IMR-90 (cell line): ENCODE data around the gene IMPG1. TPM values are rescaled to one million over a fixed set of nuclear protein-coding genes. Genes with fewer than 3 reads are reported as not detected.

Experiments used
- ATAC-seq: fragments of 200-7000 bp; cut with Tn5 transposase; 2 replicates; pipeline ENCODE4 v1.9.1; 2020; ENCODE audit warnings: low read depth, mild to moderate bottlenecking, moderate library complexity
- BruUV-seq: library from RNA; stranded (reverse); fragments of 400-500 nt; replicated peaks from 2 replicates; lab custom pipeline; 2021; lab: Mats Ljungman, UMichigan
- CTCF ChIA-PET: fragments of 300-600 bp; formaldehyde crosslinking; extraction: SDS; loops from one replicate; lab custom pipeline; 2021; ENCODE audit warnings: antibody characterized with exemption; lab: Yijun Ruan, JAX
- POLR2A ChIA-PET: fragments of 300-600 bp; sonication (Branson Sonifier 250); formaldehyde crosslinking; loops from one replicate; lab custom pipeline; 2022; ENCODE audit warnings: antibody characterized with exemption; ENCODE audit not compliant: unreplicated experiment; lab: Charles Lee
- DNase-seq: peaks from one replicate; pipeline ENCODE4 v3.0.0; 2013
- H2AFZ ChIP-seq: replicated peaks from 2 replicates; pipeline ENCODE3; 2013; ENCODE audit warnings: low read length, mild to moderate bottlenecking; ENCODE audit not compliant: poor library complexity
- H2AK5ac ChIP-seq: 2 replicates; pipeline ENCODE4 v1.6.1; 2013; ENCODE audit warnings: low read depth, low read length, inconsistent platforms
- H2AK9ac ChIP-seq: replicated peaks from 2 replicates; pipeline ENCODE3; 2013; ENCODE audit warnings: mild to moderate bottlenecking, low read depth, low read length, moderate library complexity; ENCODE audit not compliant: poor library complexity
- H2BK120ac ChIP-seq: 2 replicates; pipeline ENCODE4 v1.6.1; 2013; ENCODE audit warnings: low read depth, low read length, inconsistent platforms
- H2BK15ac ChIP-seq: 3 replicates; pipeline ENCODE4 v1.6.1; 2013; ENCODE audit warnings: low read depth, low read length, inconsistent platforms
- H2BK20ac ChIP-seq: 2 replicates; pipeline ENCODE4 v1.6.1; 2013; ENCODE audit warnings: low read depth, mild to moderate bottlenecking, inconsistent platforms, low read length, moderate library complexity
- H2BK5ac ChIP-seq: 2 replicates; pipeline ENCODE4 v1.6.1; 2013; ENCODE audit warnings: mild to moderate bottlenecking, low read depth, low read length, inconsistent platforms; ENCODE audit not compliant: poor library complexity, severe bottlenecking
- H3K14ac ChIP-seq: replicated peaks from 2 replicates; pipeline ENCODE4 v1.6.1; 2013; ENCODE audit warnings: low read depth, low read length, inconsistent platforms
- H3K18ac ChIP-seq: 2 replicates; pipeline ENCODE4 v1.6.1; 2013; ENCODE audit warnings: low read depth, low read length, control low read depth
- H3K23ac ChIP-seq: 2 replicates; pipeline ENCODE4 v1.6.1; 2013; ENCODE audit warnings: low read depth, low read length, inconsistent platforms
- H3K27ac ChIP-seq: 2 replicates; pipeline ENCODE4 v1.5.1; 2013; ENCODE audit warnings: mild to moderate bottlenecking, control low read depth, low read length; ENCODE audit not compliant: insufficient read depth
- H3K27me3 ChIP-seq: 2 replicates; pipeline ENCODE4 v1.6.1; 2013; ENCODE audit warnings: low read length; ENCODE audit not compliant: control insufficient read depth, insufficient read depth
- H3K36me3 ChIP-seq: 2 replicates; pipeline ENCODE4 v1.6.1; 2013; ENCODE audit warnings: low read length, mixed read lengths; ENCODE audit not compliant: control insufficient read depth, insufficient read depth
- H3K4ac ChIP-seq: 2 replicates; pipeline ENCODE4 v1.6.1; 2013; ENCODE audit warnings: low read depth, low read length, inconsistent platforms
- H3K4me1 ChIP-seq: 2 replicates; pipeline ENCODE4 v1.6.1; 2013; ENCODE audit warnings: low read length, mixed read lengths; ENCODE audit not compliant: control insufficient read depth, insufficient read depth
- H3K4me2 ChIP-seq: 2 replicates; pipeline ENCODE4 v1.6.1; 2013; ENCODE audit warnings: low read depth, mild to moderate bottlenecking, control low read depth, low read length, moderate library complexity
- H3K4me3 ChIP-seq: 2 replicates; pipeline ENCODE4 v1.5.1; 2013; ENCODE audit warnings: low read depth, mild to moderate bottlenecking, control low read depth, low read length, moderate library complexity; ENCODE audit not compliant: insufficient read depth
- H3K56ac ChIP-seq: 2 replicates; pipeline ENCODE4 v1.6.1; 2013; ENCODE audit warnings: low read length, inconsistent platforms; ENCODE audit not compliant: insufficient read depth; ENCODE audit errors: extremely low read depth
- H3K79me1 ChIP-seq, 2 experiments: 2 replicates each; pipeline ENCODE4 v1.6.1; 2013; ENCODE audit warnings: low read length in 2 of 2, inconsistent platforms in 1 of 2, low read depth in 1 of 2
- H3K9ac ChIP-seq: 2 replicates; pipeline ENCODE4 v1.6.1; 2013; ENCODE audit warnings: low read depth, low read length, control low read depth
- H3K9me1 ChIP-seq: 2 replicates; pipeline ENCODE4 v1.6.1; 2013; ENCODE audit warnings: low read length, inconsistent platforms; ENCODE audit not compliant: insufficient read depth
- H3K9me3 ChIP-seq: 2 replicates; pipeline ENCODE4 v1.6.1; 2013; ENCODE audit warnings: low read length; ENCODE audit not compliant: control insufficient read depth, insufficient read depth
- H4K20me1 ChIP-seq: 2 replicates; pipeline ENCODE4 v1.6.1; 2013; ENCODE audit warnings: low read length, inconsistent platforms; ENCODE audit not compliant: insufficient read depth
- H4K5ac ChIP-seq: 2 replicates; pipeline ENCODE4 v1.6.1; 2013; ENCODE audit warnings: mild to moderate bottlenecking, low read depth, low read length, control low read depth
- H4K8ac ChIP-seq, 2 experiments: 2 replicates each; pipeline ENCODE4 v1.6.1; 2013; ENCODE audit warnings: low read depth in 2 of 2, low read length in 2 of 2, control low read depth in 1 of 2, inconsistent platforms in 1 of 2
- H4K91ac ChIP-seq: 2 replicates; pipeline ENCODE4 v1.6.1; 2013; ENCODE audit warnings: low read depth, low read length, inconsistent platforms; ENCODE audit not compliant: insufficient read depth
- BHLHE40 ChIP-seq: fragments of 150-350 bp; IDR thresholded peaks from 2 replicates; pipeline ENCODE4 v1.6.1; 2016; ENCODE audit warnings: mild to moderate bottlenecking, low read depth, low read length
- CEBPB ChIP-seq: IDR thresholded peaks from 2 replicates; pipeline ENCODE4 v1.6.1; 2012; ENCODE audit warnings: low read depth, low read length, improper control_type of control experiment
- CHD1 ChIP-seq: IDR thresholded peaks from 2 replicates; pipeline ENCODE4 v1.6.1; 2012; ENCODE audit warnings: low read depth, low read length, improper control_type of control experiment
- FOS ChIP-seq: fragments of 150-350 bp; IDR thresholded peaks from 2 replicates; pipeline ENCODE4 v1.6.1; 2016; ENCODE audit warnings: low read depth, low read length
- MAFK ChIP-seq: IDR thresholded peaks from 2 replicates; pipeline ENCODE4 v1.6.1; 2012; ENCODE audit warnings: low read depth, low read length, improper control_type of control experiment
- MAZ ChIP-seq: IDR thresholded peaks from 2 replicates; pipeline ENCODE4 v1.6.1; 2012; ENCODE audit warnings: low read depth, mild to moderate bottlenecking, low read length, improper control_type of control experiment, moderate library complexity, borderline replicate concordance
- MXI1 ChIP-seq: IDR thresholded peaks from 2 replicates; pipeline ENCODE4 v1.6.1; 2012; ENCODE audit warnings: low read depth, mild to moderate bottlenecking, low read length, moderate library complexity, borderline replicate concordance
- NFE2L2 ChIP-seq: fragments of 150-350 bp; IDR thresholded peaks from 2 replicates; pipeline ENCODE4 v1.6.1; 2016; ENCODE audit warnings: low read depth, mild to moderate bottlenecking, low read length
- POLR2A ChIP-seq: IDR thresholded peaks from 2 replicates; pipeline ENCODE4 v1.6.1; 2012; ENCODE audit warnings: mild to moderate bottlenecking, low read depth, low read length
- RCOR1 ChIP-seq: IDR thresholded peaks from 2 replicates; pipeline ENCODE4 v1.6.1; 2012; ENCODE audit warnings: mild to moderate bottlenecking, low read length, improper control_type of control experiment; ENCODE audit not compliant: insufficient replicate concordance
- RFX5 ChIP-seq: IDR thresholded peaks from 2 replicates; pipeline ENCODE4 v1.8.0; 2012; ENCODE audit warnings: low read depth, mild to moderate bottlenecking, low read length, moderate library complexity
- SMC3 ChIP-seq: fragments of 150-350 bp; IDR thresholded peaks from 2 replicates; pipeline ENCODE4 v1.6.1; 2016; ENCODE audit warnings: low read depth, mild to moderate bottlenecking, antibody characterized with exemption, low read length, moderate library complexity
- dilution Hi-C: fragments of 300-500 bp; cut with HindIII; formaldehyde crosslinking; loops from one replicate; pipeline ENCODE4 v1.14.3; 2018; ENCODE audit warnings: low sequenced_read_pairs; ENCODE audit not compliant: unreplicated experiment
- in situ Hi-C: fragments of 300-500 bp; cut with MboI; formaldehyde crosslinking; loops from 3 replicates; pipeline ENCODE4 v1.14.3; 2019; ENCODE audit warnings: low sequenced_read_pairs, inconsistent platforms, mixed read lengths
- intact Hi-C: fragments of 100-400 bp; cut with micrococcal nuclease; formaldehyde crosslinking; loops from 2 replicates; pipeline ENCODE4 v1.10.0; 2022
- polyA plus RNA-seq, 3 experiments: library from polyadenylated mRNA; depleted of rRNA; stranded (reverse); fragments of >200 nt; gene quantifications; 2 replicates each; pipeline ENCODE4 v1.2.3, GENCODE V29; 2012; ENCODE audit warnings: low replicate concordance in 1 of 3
- total RNA-seq: library from RNA; depleted of rRNA; stranded (reverse); fragments of >200 nt; gene quantifications from 2 replicates; pipeline ENCODE4 v1.2.3, GENCODE V29; 2012
- TF ChIP-seq, protein P1 (sequence below): fragments of 150-350 bp; IDR thresholded peaks from 2 replicates; pipeline ENCODE4 v1.6.1; 2017; ENCODE audit warnings: mild to moderate bottlenecking, antibody characterized with exemption, low read length, low read depth
- TF ChIP-seq, protein P2 (sequence below): conservative IDR thresholded peaks from 2 replicates; pipeline ENCODE4 v1.5.1; 2012; ENCODE audit warnings: mild to moderate bottlenecking, low read depth, low read length, improper control_type of control experiment
- TF ChIP-seq, protein P3 (sequence below): fragments of 150-350 bp; IDR thresholded peaks from 2 replicates; pipeline ENCODE4 v1.6.1; 2016; ENCODE audit warnings: low read depth, mild to moderate bottlenecking, low read length, moderate library complexity, borderline replicate concordance

Gene IMPG1
- total and polyA plus RNA-seq, 2 of the 4 experiments (the other 2 are of a cell fraction): not detected

GRCh38 chr6:75968143-75968542, 104.3 kb downstream of the IMPG1 start:
- Histone ChIP-seq H3K14ac (no peak overlapping the region), H2AK9ac (no peak overlapping the region), H4K5ac (no peak overlapping the region), H3K36me3 (no peaks in the 10 kb centered on the region), H4K8ac (no peak overlapping the region), H2AK5ac (no peak overlapping the region), H2BK20ac (no peak overlapping the region), H3K27me3 (no peaks in the 10 kb centered on the region), H2BK120ac (no peak overlapping the region), H3K79me1 (no peaks in the 10 kb centered on the region), H3K4me3 (no peak overlapping the region), H3K27ac (no peak overlapping the region), H3K56ac (no peak overlapping the region), H3K9me3 (no peaks in the 10 kb centered on the region), H3K18ac (no peak overlapping the region), H3K23ac (no peak overlapping the region), H3K9me1 (no peaks in the 10 kb centered on the region), H4K91ac (no peak overlapping the region), H2BK15ac (no peak overlapping the region), H3K4me2 (no peak overlapping the region), H3K9ac (no peak overlapping the region), H3K4ac (no peak overlapping the region), H3K4me1 (no peaks in the 10 kb centered on the region), H4K20me1 (no peaks in the 10 kb centered on the region), H2AFZ (no peak overlapping the region), H2BK5ac (no peak overlapping the region)
- in situ Hi-C loops (no loop called here), intact Hi-C loops (no loop called here), dilution Hi-C loops (no loop called here)
- ATAC-seq: no peak
- POLR2A ChIA-PET: no interaction called here
- BruUV-seq: no TSS peak
- TF ChIP-seq FOS: no peak
- no peak for TF ChIP-seq MXI1
- no peak for TF ChIP-seq NFE2L2
- no peak for TF ChIP-seq POLR2A
- TF ChIP-seq, protein P1, sequence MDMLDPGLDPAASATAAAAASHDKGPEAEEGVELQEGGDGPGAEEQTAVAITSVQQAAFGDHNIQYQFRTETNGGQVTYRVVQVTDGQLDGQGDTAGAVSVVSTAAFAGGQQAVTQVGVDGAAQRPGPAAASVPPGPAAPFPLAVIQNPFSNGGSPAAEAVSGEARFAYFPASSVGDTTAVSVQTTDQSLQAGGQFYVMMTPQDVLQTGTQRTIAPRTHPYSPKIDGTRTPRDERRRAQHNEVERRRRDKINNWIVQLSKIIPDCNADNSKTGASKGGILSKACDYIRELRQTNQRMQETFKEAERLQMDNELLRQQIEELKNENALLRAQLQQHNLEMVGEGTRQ: no peak
- no peak for TF ChIP-seq CHD1
- TF ChIP-seq MAFK: no peak
- TF ChIP-seq MAZ: no peak
- no peak for TF ChIP-seq CEBPB
- no peak for TF ChIP-seq RCOR1
- TF ChIP-seq, protein P2, sequence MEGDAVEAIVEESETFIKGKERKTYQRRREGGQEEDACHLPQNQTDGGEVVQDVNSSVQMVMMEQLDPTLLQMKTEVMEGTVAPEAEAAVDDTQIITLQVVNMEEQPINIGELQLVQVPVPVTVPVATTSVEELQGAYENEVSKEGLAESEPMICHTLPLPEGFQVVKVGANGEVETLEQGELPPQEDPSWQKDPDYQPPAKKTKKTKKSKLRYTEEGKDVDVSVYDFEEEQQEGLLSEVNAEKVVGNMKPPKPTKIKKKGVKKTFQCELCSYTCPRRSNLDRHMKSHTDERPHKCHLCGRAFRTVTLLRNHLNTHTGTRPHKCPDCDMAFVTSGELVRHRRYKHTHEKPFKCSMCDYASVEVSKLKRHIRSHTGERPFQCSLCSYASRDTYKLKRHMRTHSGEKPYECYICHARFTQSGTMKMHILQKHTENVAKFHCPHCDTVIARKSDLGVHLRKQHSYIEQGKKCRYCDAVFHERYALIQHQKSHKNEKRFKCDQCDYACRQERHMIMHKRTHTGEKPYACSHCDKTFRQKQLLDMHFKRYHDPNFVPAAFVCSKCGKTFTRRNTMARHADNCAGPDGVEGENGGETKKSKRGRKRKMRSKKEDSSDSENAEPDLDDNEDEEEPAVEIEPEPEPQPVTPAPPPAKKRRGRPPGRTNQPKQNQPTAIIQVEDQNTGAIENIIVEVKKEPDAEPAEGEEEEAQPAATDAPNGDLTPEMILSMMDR: no peak
- TF ChIP-seq BHLHE40: no peak
- TF ChIP-seq SMC3: no peak
- TF ChIP-seq, protein P3, sequence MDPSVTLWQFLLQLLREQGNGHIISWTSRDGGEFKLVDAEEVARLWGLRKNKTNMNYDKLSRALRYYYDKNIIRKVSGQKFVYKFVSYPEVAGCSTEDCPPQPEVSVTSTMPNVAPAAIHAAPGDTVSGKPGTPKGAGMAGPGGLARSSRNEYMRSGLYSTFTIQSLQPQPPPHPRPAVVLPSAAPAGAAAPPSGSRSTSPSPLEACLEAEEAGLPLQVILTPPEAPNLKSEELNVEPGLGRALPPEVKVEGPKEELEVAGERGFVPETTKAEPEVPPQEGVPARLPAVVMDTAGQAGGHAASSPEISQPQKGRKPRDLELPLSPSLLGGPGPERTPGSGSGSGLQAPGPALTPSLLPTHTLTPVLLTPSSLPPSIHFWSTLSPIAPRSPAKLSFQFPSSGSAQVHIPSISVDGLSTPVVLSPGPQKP: no peak
- TF ChIP-seq RFX5: no peak
- CTCF ChIA-PET: no interaction called here
- no peak for DNase-seq
